Erythroblast (primary cell): Measurements from ENCODE around the gene BEND6.

Experiments
- DNase-seq, 2 experiments: peaks; one replicate each; lab custom pipeline; 2025; lab: John Stamatoyannopoulos, UW
- GATA1 ChIP-seq: IDR thresholded peaks from 2 replicates; pipeline ENCODE4 v1.6.1; 2011; ENCODE audit warnings: low read depth, mild to moderate bottlenecking, control low read depth, low read length, moderate library complexity
- POLR2A ChIP-seq: IDR thresholded peaks from 2 replicates; pipeline ENCODE4 v1.6.1; 2011; ENCODE audit warnings: mild to moderate bottlenecking, low read length

BEND6 gene

GRCh38 chr6:56953597-56954402 lies 1.1 kb upstream of the BEND6 start:
- no peak for TF ChIP-seq POLR2A
- TF ChIP-seq GATA1: no peak
- DNase-seq: peak; percentile 26 to 56

GRCh38 chr6:56955171-56956155 lies 556 bp downstream of the BEND6 start:
- no peak for TF ChIP-seq GATA1
- no peak for TF ChIP-seq POLR2A
- DNase-seq: peak; percentile 85 to 91

GRCh38 chr6:56956491-56956890 lies 1.6 kb downstream of the BEND6 start:
- no peak for DNase-seq
- TF ChIP-seq GATA1 (no peak), POLR2A (no peak)

GRCh38 chr6:56957856-56958255 lies 2.9 kb downstream of the BEND6 start:
- no peak for DNase-seq
- no peak for TF ChIP-seq GATA1
- no peak for TF ChIP-seq POLR2A

GRCh38 chr6:56958481-56958880 lies 3.6 kb downstream of the BEND6 start:
- no peak for TF ChIP-seq POLR2A
- no peak for TF ChIP-seq GATA1
- no peak for DNase-seq

GRCh38 chr6:56959094-56959493 lies 4.2 kb downstream of the BEND6 start:
- no peak for TF ChIP-seq GATA1
- TF ChIP-seq POLR2A: no peak
- DNase-seq: no peak

- TF ChIP-seq GATA1 (no peak), POLR2A (no peak)
- no peak for DNase-seq
These were observed 5.0 kb downstream of the BEND6 start for GRCh38 chr6:56959938-56960337.

GRCh38 chr6:56961151-56961550 lies 6.2 kb downstream of the BEND6 start:
- DNase-seq: no peak
- TF ChIP-seq POLR2A (no peak), GATA1 (no peak)

GRCh38 chr6:56962441-56962840 lies 7.5 kb downstream of the BEND6 start:
- no peak for TF ChIP-seq POLR2A
- DNase-seq: no peak

GRCh38 chr6:56963043-56963442 lies 8.1 kb downstream of the BEND6 start:
- DNase-seq: no peak
- TF ChIP-seq GATA1 (no peak), POLR2A (no peak)

- DNase-seq: no peak
- TF ChIP-seq POLR2A (no peak), GATA1 (no peak)
These were observed 8.9 kb downstream of the BEND6 start for GRCh38 chr6:56963793-56964192.

- DNase-seq: no peak
- no peak for TF ChIP-seq GATA1
- TF ChIP-seq POLR2A: no peak
These were observed 10.2 kb downstream of the BEND6 start for GRCh38 chr6:56965126-56965525.

GRCh38 chr6:56970849-56971248 lies 15.9 kb downstream of the BEND6 start:
- no peak for DNase-seq
- no peak for TF ChIP-seq GATA1
- no peak for TF ChIP-seq POLR2A

- TF ChIP-seq POLR2A (no peak), GATA1 (no peak)
- no peak for DNase-seq
These were observed 22.3 kb downstream of the BEND6 start for GRCh38 chr6:56977192-56977591.
